Measurements from ENCODE around the gene NF1. TPM values are rescaled to one million over a fixed set of nuclear protein-coding genes. Genes with fewer than 3 reads are reported as not detected.
"Not testable (repeated sequence)": the region's sequence is repeated elsewhere in the genome, so short reads cannot be mapped to it uniquely, and the experiment has no call there.

The NF1 gene
- total and polyA plus RNA-seq, 11 donors = 6.8 to 82.0 (median 51.4) TPM

DNA sequence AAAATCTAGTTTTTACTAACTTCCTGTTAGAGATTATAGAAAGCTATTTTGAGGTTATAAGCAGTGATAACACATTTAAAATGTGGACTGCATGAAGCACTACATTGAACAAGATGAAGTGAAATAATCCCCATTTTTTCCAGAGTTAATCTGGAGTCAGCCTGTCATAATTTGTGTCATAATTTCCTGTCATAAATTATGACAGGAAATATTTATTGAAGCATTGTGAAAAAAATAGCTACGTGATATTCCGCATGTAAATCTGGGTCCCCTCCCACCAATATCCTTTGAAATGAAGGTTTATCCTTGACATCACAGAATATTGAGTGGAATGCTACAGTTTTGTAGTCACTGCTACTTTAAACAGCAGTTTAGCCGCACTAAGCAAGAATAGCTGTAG, 162.2 kb downstream of the NF1 start:
- Histone ChIP-seq H3K27me3 (no peaks in the 10 kb centered on the region), H3K9me3 (no peaks in the 10 kb centered on the region), H3K4me3 (no peak overlapping the region), H3K27ac (no peak overlapping the region), H3K4me1 (peaks cover 0 to 12% (median 0%) of the 10 kb centered on the region in 12 donors), H3K36me3 (peaks cover 0 to 79% (median 32%) of the 10 kb centered on the region in 9 donors)
- WGBS, 4 donors = 60 to 72% (median 70%) methylated on average over 3 of the region's 3 CpGs
- DNase-seq = no peak
- no peak for ATAC-seq
- intact Hi-C loops (cut with DNase I) = no loop called here
- no peak for TF ChIP-seq POLR2A (IDR thresholded peaks at IDR 0.05)
- TF ChIP-seq, protein P1, sequence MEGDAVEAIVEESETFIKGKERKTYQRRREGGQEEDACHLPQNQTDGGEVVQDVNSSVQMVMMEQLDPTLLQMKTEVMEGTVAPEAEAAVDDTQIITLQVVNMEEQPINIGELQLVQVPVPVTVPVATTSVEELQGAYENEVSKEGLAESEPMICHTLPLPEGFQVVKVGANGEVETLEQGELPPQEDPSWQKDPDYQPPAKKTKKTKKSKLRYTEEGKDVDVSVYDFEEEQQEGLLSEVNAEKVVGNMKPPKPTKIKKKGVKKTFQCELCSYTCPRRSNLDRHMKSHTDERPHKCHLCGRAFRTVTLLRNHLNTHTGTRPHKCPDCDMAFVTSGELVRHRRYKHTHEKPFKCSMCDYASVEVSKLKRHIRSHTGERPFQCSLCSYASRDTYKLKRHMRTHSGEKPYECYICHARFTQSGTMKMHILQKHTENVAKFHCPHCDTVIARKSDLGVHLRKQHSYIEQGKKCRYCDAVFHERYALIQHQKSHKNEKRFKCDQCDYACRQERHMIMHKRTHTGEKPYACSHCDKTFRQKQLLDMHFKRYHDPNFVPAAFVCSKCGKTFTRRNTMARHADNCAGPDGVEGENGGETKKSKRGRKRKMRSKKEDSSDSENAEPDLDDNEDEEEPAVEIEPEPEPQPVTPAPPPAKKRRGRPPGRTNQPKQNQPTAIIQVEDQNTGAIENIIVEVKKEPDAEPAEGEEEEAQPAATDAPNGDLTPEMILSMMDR (IDR thresholded peaks at IDR 0.05) = no peak

DNA sequence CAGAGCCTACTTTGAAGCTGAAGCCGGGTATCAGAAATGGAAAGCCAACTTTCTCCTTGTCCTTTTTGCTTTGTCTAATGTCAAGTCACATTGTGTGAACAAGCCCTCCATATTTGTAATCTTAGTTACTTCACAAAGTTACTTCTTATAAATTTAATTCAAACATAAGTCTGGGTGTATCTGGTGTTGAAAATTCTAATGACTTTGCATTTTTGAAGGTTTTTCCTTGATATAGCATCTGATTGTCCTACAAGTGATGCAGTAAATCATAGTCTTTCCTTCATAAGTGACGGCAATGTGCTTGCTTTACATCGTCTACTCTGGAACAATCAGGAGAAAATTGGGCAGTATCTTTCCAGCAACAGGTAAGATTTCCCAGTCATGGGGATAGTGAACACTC, 165.4 kb downstream of the NF1 start:
- H3K27ac ChIP-seq = no peak overlapping the region
- 97 to 98% (median 97%) methylated on average over 3 of the region's 3 CpGs for WGBS, 4 donors
- ATAC-seq (no peak), DNase-seq (no peak)
- TF ChIP-seq, protein P1 (IDR thresholded peaks at IDR 0.05) = no peak
- TF ChIP-seq POLR2A (IDR thresholded peaks at IDR 0.05) = no peak
- H3K9me3 ChIP-seq = no peaks in the 10 kb centered on the region
- intact Hi-C loops (cut with DNase I) = no loop called here
- H3K36me3 ChIP-seq = peaks cover 0 to 86% (median 38%) of the 10 kb centered on the region in 9 donors
- peaks cover 0 to 12% (median 0%) of the 10 kb centered on the region in 12 donors for H3K4me1 ChIP-seq
- H3K4me3 ChIP-seq = no peak overlapping the region
- H3K27me3 ChIP-seq = no peaks in the 10 kb centered on the region

GRCh38 chr17:31261601-31262000, 166.8 kb downstream of the NF1 start:
- ATAC-seq = no peak
- WGBS, 4 donors = 53 to 72% (median 60%) methylated on average over 1 of the region's 1 CpG
- intact Hi-C loops (cut with DNase I) = no loop called here
- no peak overlapping the region for H3K27ac ChIP-seq
- peaks cover 0 to 8% (median 0%) of the 10 kb centered on the region in 12 donors for H3K4me1 ChIP-seq
- H3K4me3 ChIP-seq = no peak overlapping the region
- no peak for TF ChIP-seq POLR2A (IDR thresholded peaks at IDR 0.05)
- TF ChIP-seq, protein P1 (IDR thresholded peaks at IDR 0.05) = no peak
- H3K9me3 ChIP-seq = no peaks in the 10 kb centered on the region
- H3K36me3 ChIP-seq = peaks cover 0 to 95% (median 47%) of the 10 kb centered on the region in 9 donors
- no peaks in the 10 kb centered on the region for H3K27me3 ChIP-seq
- DNase-seq = no peak

DNA sequence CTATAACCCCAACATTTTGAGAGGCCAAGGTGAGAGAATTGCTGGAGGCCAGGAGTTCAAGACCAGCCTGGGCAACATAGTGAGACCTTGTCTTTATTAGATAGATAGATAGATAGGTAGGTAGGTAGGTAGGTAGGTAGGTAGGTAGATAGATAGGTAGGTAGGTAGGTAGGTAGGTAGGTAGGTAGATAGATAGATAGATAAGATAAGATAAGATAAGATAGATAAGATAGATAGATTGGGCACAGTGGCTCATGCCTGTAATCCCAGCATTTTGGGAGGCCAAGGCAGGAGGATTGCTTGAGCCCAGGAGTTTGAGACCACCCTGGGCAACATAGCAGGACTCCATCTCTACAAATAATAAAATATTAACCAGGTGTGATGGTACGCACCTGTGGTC, 168.1 kb downstream of the NF1 start:
- WGBS, 4 donors = 96 to 100% (median 99%) methylated on average over 1 of the region's 1 CpG
- H3K4me1 ChIP-seq; H3K9me3 ChIP-seq; intact Hi-C loops (cut with DNase I); H3K27ac ChIP-seq; H3K27me3 ChIP-seq; ATAC-seq; H3K4me3 ChIP-seq; DNase-seq: not testable (repeated sequence)
- H3K36me3 ChIP-seq = peaks cover 0 to 90% (median 47%) of the 10 kb centered on the region in 9 donors

- Histone ChIP-seq H3K9me3 (no peaks in the 10 kb centered on the region), H3K4me1 (peaks cover 0 to 26% (median 13%) of the 10 kb centered on the region in 12 donors), H3K27me3 (no peaks in the 10 kb centered on the region), H3K36me3 (peaks cover 0 to 83% (median 31%) of the 10 kb centered on the region in 9 donors), H3K4me3 (no peak overlapping the region), H3K27ac (no peak overlapping the region)
- DNase-seq = no peak
- 91 to 99% (median 95%) methylated on average over 2 of the region's 2 CpGs for WGBS, 4 donors
- ATAC-seq = no peak
- no peak for TF ChIP-seq POLR2A (IDR thresholded peaks at IDR 0.05)
- TF ChIP-seq, protein P1 (IDR thresholded peaks at IDR 0.05) = peak in 1 of 12 donors; percentile 14
- intact Hi-C loops (cut with DNase I) = no loop called here
These were observed 171.3 kb downstream of the NF1 start for GRCh38 chr17:31266042-31266441.

Data from heart left ventricle (tissue), 16 donors.